ENCODE results near the gene DEPDC5.

DNA sequence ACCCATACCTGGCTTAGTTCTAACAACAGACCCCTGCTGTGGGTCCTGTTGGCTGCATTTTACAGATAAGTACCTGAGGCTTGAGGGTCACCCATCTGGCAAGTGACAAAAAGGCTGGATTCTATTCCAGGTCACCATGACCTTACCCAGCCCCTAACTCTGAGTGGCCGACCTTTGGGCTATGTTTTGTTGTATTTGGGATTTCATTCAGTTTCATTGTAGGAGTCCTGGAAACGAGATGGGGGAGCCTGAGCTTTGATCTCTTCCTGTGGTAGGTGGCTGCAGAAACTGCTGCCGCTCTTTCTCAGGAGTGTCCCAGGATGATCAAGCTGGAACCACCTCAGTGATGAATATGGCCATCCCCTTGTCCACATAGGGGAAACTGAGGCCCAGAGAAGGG is 165.9 kb downstream of the DEPDC5 start:
- TF ChIP-seq EZH2 (IDR thresholded peaks at IDR 0.05; ENCODE audit: low read length, unreplicated experiment) = no peak
- TF ChIP-seq, protein P1, sequence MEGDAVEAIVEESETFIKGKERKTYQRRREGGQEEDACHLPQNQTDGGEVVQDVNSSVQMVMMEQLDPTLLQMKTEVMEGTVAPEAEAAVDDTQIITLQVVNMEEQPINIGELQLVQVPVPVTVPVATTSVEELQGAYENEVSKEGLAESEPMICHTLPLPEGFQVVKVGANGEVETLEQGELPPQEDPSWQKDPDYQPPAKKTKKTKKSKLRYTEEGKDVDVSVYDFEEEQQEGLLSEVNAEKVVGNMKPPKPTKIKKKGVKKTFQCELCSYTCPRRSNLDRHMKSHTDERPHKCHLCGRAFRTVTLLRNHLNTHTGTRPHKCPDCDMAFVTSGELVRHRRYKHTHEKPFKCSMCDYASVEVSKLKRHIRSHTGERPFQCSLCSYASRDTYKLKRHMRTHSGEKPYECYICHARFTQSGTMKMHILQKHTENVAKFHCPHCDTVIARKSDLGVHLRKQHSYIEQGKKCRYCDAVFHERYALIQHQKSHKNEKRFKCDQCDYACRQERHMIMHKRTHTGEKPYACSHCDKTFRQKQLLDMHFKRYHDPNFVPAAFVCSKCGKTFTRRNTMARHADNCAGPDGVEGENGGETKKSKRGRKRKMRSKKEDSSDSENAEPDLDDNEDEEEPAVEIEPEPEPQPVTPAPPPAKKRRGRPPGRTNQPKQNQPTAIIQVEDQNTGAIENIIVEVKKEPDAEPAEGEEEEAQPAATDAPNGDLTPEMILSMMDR (conservative IDR thresholded peaks at IDR 0.05; ENCODE audit: low read depth, low read length) = no peak
- no peak for TF ChIP-seq EZH2phosphoT487 (IDR thresholded peaks at IDR 0.05; ENCODE audit: borderline replicate concordance, low read length)
